Midbrain (tissue), 1 donor: Measurements from ENCODE around the gene CCND1.
"Not testable (repeated sequence)": the region's sequence is repeated elsewhere in the genome, so short reads cannot be mapped to it uniquely, and the experiment has no call there.

Source experiments
- DNase-seq: peaks from one replicate; lab custom pipeline; 2025; lab: John Stamatoyannopoulos, UW

CCND1 gene

DNA sequence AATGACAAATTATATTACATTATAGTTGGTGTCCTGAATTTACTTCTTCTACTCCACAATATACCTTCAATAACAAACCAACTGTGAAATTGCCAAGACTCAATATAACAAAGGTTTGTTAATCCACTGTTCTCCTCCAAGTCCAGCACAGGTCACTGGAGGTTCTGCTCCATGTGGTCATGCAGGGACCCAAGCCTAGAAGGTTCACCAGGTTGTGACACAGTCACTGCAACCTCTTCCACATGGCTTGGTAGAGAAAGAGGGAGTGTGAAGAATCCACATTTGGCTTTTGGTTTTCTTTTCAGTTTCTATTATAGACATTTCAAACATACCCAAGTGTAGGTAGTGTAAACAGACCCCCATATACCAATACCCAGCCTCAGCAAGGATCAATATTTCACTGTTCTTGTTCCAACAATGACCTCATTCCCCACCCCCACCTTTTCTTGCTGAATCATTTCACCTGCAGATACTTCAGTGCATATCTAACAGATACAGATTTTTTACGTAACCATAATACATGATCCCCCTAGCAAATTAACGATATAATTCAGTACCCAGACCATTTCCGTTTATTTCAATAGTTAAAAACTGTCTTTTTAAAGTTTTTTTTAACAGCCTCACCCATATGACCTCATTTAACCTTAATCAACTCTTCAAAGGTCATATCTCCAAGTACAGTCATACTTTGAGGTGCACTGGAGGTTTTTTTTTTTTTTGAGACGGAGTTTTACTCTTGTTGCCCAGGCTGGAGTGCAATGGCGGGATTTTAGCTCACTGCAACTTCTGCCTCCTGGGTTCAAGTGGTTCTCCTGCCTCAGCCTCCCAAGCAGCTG is 48.7 kb downstream of the CCND1 start:
- DNase-seq, result no peak

- DNase-seq, result no peak
Measured at GRCh38 chr11:69691463-69691862, 50.5 kb downstream of the CCND1 start.

- no peak for DNase-seq
Measured at GRCh38 chr11:69692422-69692821, 51.5 kb downstream of the CCND1 start.

DNA sequence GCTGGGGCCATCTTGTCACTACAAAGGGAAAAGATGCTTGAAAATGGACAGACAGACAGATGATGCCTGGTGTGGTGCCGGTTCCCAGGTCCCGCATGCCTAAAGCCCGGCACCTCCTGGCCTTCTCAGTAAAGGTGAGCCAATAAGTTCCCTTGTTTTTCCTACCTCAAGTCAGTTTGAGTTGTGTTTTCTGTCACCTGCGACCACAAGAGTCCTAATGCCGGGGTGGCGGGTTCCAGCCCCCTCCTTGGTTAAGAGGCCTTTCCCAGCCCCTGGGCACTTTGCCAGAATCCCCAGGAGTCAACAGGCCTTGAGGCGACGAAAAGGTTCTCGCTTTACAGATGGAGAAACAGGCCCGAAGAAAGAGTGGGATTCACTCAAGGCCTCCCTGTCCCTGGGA is 53.8 kb downstream of the CCND1 start:
- no peak for DNase-seq

- no peak for DNase-seq
Measured at GRCh38 chr11:69695581-69695980, 54.6 kb downstream of the CCND1 start.

DNA sequence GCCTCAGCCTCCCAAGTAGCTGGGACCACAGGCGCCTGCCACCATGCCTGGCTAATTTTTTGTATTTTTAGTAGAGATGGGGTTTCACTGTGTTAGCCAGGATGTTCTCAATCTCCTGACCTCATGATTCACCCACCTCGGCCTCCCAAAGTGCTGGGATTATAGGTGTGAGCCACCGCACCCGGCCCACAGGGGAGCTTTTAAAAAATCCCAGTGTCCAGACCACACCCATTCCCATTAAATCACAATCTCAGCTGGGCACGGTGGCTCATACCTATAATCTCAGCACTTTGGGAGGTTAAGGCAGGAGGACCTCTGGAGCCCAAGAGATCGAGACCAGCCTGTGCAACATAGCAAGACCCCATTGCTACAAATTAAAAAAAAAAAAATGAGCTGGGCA is 55.0 kb downstream of the CCND1 start:
- DNase-seq, result not testable (repeated sequence)

DNA sequence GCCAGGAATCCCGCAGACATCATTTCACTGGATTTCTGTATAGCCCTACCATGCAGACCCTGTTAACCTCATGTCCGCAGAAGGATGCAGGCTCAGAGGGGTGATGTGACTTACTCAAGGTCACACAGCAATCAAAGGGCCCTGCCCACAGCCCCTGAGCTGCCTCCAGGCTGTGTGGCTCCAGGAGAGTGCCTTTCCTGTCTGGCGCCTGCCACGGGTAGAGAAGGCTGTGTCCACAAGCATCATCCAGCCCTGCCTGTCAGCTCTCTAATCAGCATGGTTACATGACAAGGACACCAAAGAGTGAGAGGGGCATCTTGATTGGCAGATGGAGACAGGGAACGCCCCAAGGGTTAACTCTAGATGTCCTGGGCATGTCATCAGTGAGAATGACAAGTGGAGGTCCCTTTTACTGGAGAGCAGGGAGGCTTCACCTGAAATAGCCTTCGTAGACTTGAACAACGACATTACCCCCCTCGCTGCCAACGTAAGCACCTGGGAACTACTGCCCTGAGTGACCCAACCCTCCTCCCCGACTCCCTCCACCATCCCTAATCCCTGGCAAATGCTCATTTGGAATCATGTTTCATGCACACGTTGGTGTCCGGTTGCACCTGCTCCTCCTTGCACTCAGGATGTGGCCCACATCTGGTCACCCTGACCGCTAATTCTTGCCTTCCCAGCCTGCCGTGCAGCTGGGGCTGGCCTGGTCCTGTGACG is 56.0 kb downstream of the CCND1 start:
- no peak for DNase-seq

DNA sequence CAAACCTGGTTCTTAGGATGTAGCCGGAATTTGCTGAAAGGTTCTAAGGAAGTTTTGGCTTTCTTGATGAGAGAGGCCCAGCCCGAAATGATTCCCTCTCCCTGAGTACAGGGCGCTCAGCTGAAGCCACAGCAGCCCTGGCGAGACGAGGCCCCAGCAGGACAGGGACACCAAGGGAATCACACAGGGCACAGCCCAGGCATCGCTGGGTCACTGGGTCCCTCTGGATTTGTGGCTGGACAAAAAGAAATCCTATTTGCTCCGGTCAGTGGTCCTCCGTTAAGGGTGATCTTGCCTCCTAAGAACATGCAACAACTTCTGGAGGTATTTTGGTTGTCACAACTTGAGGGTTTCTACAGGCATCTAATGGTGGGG is 56.5 kb downstream of the CCND1 start:
- DNase-seq, result no peak

DNA sequence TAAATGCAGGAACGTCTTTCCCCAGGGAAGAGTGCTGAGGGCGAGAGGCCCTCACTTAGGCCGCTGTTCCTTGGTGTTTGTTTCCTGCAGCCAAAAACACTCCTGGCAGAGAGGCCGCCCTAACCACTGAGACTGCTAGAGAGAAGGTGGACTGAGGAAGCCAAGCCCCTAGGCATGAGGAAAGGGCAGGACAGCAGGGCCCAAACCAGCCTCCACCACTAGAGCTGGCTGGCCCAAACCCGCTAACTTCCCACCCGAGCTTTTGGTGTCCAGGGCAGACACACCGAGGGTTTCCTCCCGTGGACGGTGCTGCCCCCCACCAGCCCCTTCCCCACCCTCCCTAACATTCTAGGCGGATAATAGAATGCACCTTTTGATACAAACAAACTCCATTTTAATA is 56.9 kb downstream of the CCND1 start:
- DNase-seq, result no peak

- no peak for DNase-seq
Measured at GRCh38 chr11:69698362-69698761, 57.4 kb downstream of the CCND1 start.

GRCh38 chr11:69699213-69699612 is 58.3 kb downstream of the CCND1 start:
- no peak for DNase-seq

GRCh38 chr11:69700278-69701140 is 59.6 kb downstream of the CCND1 start:
- DNase-seq, result peak; percentile 62

DNA sequence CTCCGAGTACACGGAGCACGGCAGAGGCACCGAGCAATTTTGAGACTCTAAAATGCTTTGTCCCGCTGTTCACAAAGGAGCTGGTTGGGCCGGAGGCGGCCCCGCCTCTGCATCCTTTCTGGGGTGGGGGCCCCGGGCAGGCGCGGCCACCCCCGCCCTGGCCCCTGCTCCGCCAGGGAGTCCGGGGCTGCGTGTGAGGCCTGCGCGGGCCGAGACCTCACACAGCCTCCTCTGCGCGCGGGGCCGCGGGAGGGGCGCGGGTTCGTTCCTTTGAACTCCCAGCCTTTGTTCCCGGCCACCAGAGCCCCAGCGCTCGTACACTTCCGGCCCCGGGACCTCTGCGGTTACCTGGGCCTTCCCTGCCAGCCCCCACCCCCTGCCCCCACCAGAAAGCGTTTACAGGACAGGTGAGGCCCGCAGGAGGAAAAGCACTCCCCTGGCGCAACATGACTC is 61.3 kb downstream of the CCND1 start:
- no peak for DNase-seq

- DNase-seq, result no peak
Measured at GRCh38 chr11:69702769-69703452, 62.0 kb downstream of the CCND1 start.

GRCh38 chr11:69703453-69703767 is 62.5 kb downstream of the CCND1 start:
- no peak for DNase-seq
